NK-92 treated with Interleukin-12 subunit alpha and Interleukin-12 subunit beta, amount 100 ng/mL, for 24 hours (cell line): Measurements from ENCODE around the gene KLRF1.

ENCODE experiments used
- DNase-seq: peaks from one replicate; lab custom pipeline; 2025; lab: John Stamatoyannopoulos, UW

The KLRF1 gene

GRCh38 chr12:9827209-9827888 lies at the start of gene KLRF1:
TSS of gene KLRF1 (plus strand) at chr12:9827481. CDS start at chr12:9827545, 64 bp downstream.
- DNase-seq, result no peak

GRCh38 chr12:9779209-9779608 lies 48.1 kb upstream of the KLRF1 start:
- no peak for DNase-seq

GRCh38 chr12:9781360-9781759 lies 45.9 kb upstream of the KLRF1 start:
- no peak for DNase-seq

- no peak for DNase-seq
These were observed 44.5 kb upstream of the KLRF1 start for GRCh38 chr12:9782547-9783382.

- no peak for DNase-seq
These were observed 43.0 kb upstream of the KLRF1 start for GRCh38 chr12:9784326-9784725.

GRCh38 chr12:9784816-9785215 lies 42.5 kb upstream of the KLRF1 start:
- no peak for DNase-seq

- no peak for DNase-seq
These were observed 40.3 kb upstream of the KLRF1 start for GRCh38 chr12:9786726-9787717.

GRCh38 chr12:9792185-9792900 lies 34.9 kb upstream of the KLRF1 start:
- DNase-seq, result no peak

GRCh38 chr12:9792961-9793617 lies 34.2 kb upstream of the KLRF1 start:
- no peak for DNase-seq

GRCh38 chr12:9793779-9794395 lies 33.4 kb upstream of the KLRF1 start:
- DNase-seq, result no peak

GRCh38 chr12:9794484-9795093 lies 32.7 kb upstream of the KLRF1 start:
- DNase-seq, result no peak

GRCh38 chr12:9795945-9796344 lies 31.3 kb upstream of the KLRF1 start:
- no peak for DNase-seq

- no peak for DNase-seq
These were observed 30.9 kb upstream of the KLRF1 start for GRCh38 chr12:9796346-9796745.

GRCh38 chr12:9796971-9797370 lies 30.3 kb upstream of the KLRF1 start:
- DNase-seq, result no peak

GRCh38 chr12:9797722-9798619 lies 29.3 kb upstream of the KLRF1 start:
- DNase-seq, result peak; percentile 30

- no peak for DNase-seq
These were observed 27.3 kb upstream of the KLRF1 start for GRCh38 chr12:9799961-9800360.

- no peak for DNase-seq
These were observed 21.4 kb upstream of the KLRF1 start for GRCh38 chr12:9805883-9806282.

- no peak for DNase-seq
These were observed 20.6 kb upstream of the KLRF1 start for GRCh38 chr12:9806714-9807113.

GRCh38 chr12:9808504-9808903 lies 18.8 kb upstream of the KLRF1 start:
- DNase-seq, result no peak
